ENCODE data around the gene CLASP2. TPM values are rescaled to one million over a fixed set of nuclear protein-coding genes. Genes with fewer than 3 reads are reported as not detected.

Gene CLASP2
- polyA plus RNA-seq, 1 donor (not counting 4 experiments of a cell fraction or from before 2014, with no cell fraction given) = 49.5 TPM

- Histone ChIP-seq H3K4me3 (ENCODE audit: control insufficient read depth in 2 of 3, extremely low read depth in 1 of 3, insufficient read depth in 2 of 3, low read depth in 1 of 3, low read length in 3 of 3) (no peak overlapping the region), H3K4me1 (ENCODE audit: control insufficient read depth, extremely low read depth, insufficient read depth, low read length) (peaks cover 3% of the 10 kb centered on the region), H3K27ac (ENCODE audit: control insufficient read depth, insufficient read depth, low read length) (no peak overlapping the region), H3K4me2 (ENCODE audit: control insufficient read depth, extremely low read depth, insufficient read depth, low read depth, low read length) (no peak overlapping the region), H3K27me3 (ENCODE audit: control insufficient read depth, extremely low read depth, insufficient read depth, low read length) (no peaks in the 10 kb centered on the region), H3K36me3 (ENCODE audit: control insufficient read depth in 2 of 2, extremely low read depth in 1 of 2, insufficient read depth in 2 of 2, low read length in 2 of 2) (peaks cover 0 to 6% of the 10 kb centered on the region in 2 experiments), H3K9ac (ENCODE audit: control insufficient read depth, extremely low read depth, insufficient read depth, low read length) (no peak overlapping the region), H3K9me3 (ENCODE audit: control insufficient read depth, low read depth, low read length) (no peaks in the 10 kb centered on the region), H3K9me1 (ENCODE audit: control insufficient read depth, extremely low read depth, insufficient read depth, low read length) (no peaks in the 10 kb centered on the region), H4K20me1 (ENCODE audit: control insufficient read depth, extremely low read depth, insufficient read depth, low read length) (no peaks in the 10 kb centered on the region), H3K79me2 (ENCODE audit: control insufficient read depth, insufficient read depth, low read length) (peaks cover 5% of the 10 kb centered on the region), H2AFZ (ENCODE audit: control insufficient read depth, low read length) (no peak overlapping the region)
- DNase-seq (ENCODE audit: low read depth, low spot score) (no peak), FAIRE-seq (no peak)
- dilution Hi-C loops (cut with MboI; ENCODE audit: extremely low pct_ligation_motif_present, low sequenced_read_pairs) = loop anchor here (25.0 kb wide), 1 partner anchor 144 kb away; the partner anchor contains the start of gene PDCD6IP
- TF ChIP-seq EZH2 (IDR thresholded peaks at IDR 0.05; ENCODE audit: low read length) = no peak
- TF ChIP-seq, protein P1, sequence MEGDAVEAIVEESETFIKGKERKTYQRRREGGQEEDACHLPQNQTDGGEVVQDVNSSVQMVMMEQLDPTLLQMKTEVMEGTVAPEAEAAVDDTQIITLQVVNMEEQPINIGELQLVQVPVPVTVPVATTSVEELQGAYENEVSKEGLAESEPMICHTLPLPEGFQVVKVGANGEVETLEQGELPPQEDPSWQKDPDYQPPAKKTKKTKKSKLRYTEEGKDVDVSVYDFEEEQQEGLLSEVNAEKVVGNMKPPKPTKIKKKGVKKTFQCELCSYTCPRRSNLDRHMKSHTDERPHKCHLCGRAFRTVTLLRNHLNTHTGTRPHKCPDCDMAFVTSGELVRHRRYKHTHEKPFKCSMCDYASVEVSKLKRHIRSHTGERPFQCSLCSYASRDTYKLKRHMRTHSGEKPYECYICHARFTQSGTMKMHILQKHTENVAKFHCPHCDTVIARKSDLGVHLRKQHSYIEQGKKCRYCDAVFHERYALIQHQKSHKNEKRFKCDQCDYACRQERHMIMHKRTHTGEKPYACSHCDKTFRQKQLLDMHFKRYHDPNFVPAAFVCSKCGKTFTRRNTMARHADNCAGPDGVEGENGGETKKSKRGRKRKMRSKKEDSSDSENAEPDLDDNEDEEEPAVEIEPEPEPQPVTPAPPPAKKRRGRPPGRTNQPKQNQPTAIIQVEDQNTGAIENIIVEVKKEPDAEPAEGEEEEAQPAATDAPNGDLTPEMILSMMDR (optimal IDR thresholded peaks at IDR 0.05 in 1 of 3, IDR thresholded peaks at IDR 0.05 in 1 of 3, conservative IDR thresholded peaks at IDR 0.05 in 1 of 3; ENCODE audit: extremely low read depth in 1 of 3, insufficient read depth in 2 of 3, low read length in 3 of 3) = no peak
These were observed 75.2 kb downstream of the CLASP2 start for GRCh38 chr3:33642806-33643205.

GRCh38 chr3:33639889-33640288 lies 78.2 kb downstream of the CLASP2 start:
- no peaks in the 10 kb centered on the region for H3K9me3 ChIP-seq (ENCODE audit: control insufficient read depth, low read depth, low read length)
- no peaks in the 10 kb centered on the region for H3K9me1 ChIP-seq (ENCODE audit: control insufficient read depth, extremely low read depth, insufficient read depth, low read length)
- H3K4me2 ChIP-seq (ENCODE audit: control insufficient read depth, extremely low read depth, insufficient read depth, low read depth, low read length) = no peak overlapping the region
- TF ChIP-seq, protein P1 (optimal IDR thresholded peaks at IDR 0.05 in 1 of 3, IDR thresholded peaks at IDR 0.05 in 1 of 3, conservative IDR thresholded peaks at IDR 0.05 in 1 of 3; ENCODE audit: extremely low read depth in 1 of 3, insufficient read depth in 2 of 3, low read length in 3 of 3) = no peak
- TF ChIP-seq EZH2 (IDR thresholded peaks at IDR 0.05; ENCODE audit: low read length) = no peak
- FAIRE-seq = no peak
- H3K27me3 ChIP-seq (ENCODE audit: control insufficient read depth, extremely low read depth, insufficient read depth, low read length) = no peaks in the 10 kb centered on the region
- H3K79me2 ChIP-seq (ENCODE audit: control insufficient read depth, insufficient read depth, low read length) = peaks cover 3% of the 10 kb centered on the region
- no peak overlapping the region for H2AFZ ChIP-seq (ENCODE audit: control insufficient read depth, low read length)
- H3K36me3 ChIP-seq (ENCODE audit: control insufficient read depth in 2 of 2, extremely low read depth in 1 of 2, insufficient read depth in 2 of 2, low read length in 2 of 2) = peaks cover 0 to 6% of the 10 kb centered on the region in 2 experiments
- H3K4me1 ChIP-seq (ENCODE audit: control insufficient read depth, extremely low read depth, insufficient read depth, low read length) = peaks cover 1% of the 10 kb centered on the region
- H3K27ac ChIP-seq (ENCODE audit: control insufficient read depth, insufficient read depth, low read length) = no peak overlapping the region
- no peak for DNase-seq (ENCODE audit: low read depth, low spot score)
- no peak overlapping the region for H3K4me3 ChIP-seq (ENCODE audit: control insufficient read depth in 2 of 3, extremely low read depth in 1 of 3, insufficient read depth in 2 of 3, low read depth in 1 of 3, low read length in 3 of 3)
- dilution Hi-C loops (cut with MboI; ENCODE audit: extremely low pct_ligation_motif_present, low sequenced_read_pairs) = loop anchor here (25.0 kb wide), 1 partner anchor 147 kb away; the partner anchor contains the start of gene PDCD6IP
- H3K9ac ChIP-seq (ENCODE audit: control insufficient read depth, extremely low read depth, insufficient read depth, low read length) = no peak overlapping the region
- no peaks in the 10 kb centered on the region for H4K20me1 ChIP-seq (ENCODE audit: control insufficient read depth, extremely low read depth, insufficient read depth, low read length)

Measured in keratinocyte (primary cell).